K562 (cell line): ENCODE results near the gene B3GLCT. TPM values are rescaled to one million over a fixed set of nuclear protein-coding genes. Genes with fewer than 3 reads are reported as not detected.

Experiments
- ATAC-seq: fragments of 200-7000 bp; cut with Tn5 transposase; 3 replicates; pipeline ENCODE4 v1.9.1; 2020; ENCODE audit warnings: moderate library complexity
- BruUV-seq: library from RNA; stranded (reverse); fragments of 400-500 nt; replicated peaks from 2 replicates; lab custom pipeline; 2021; lab: Mats Ljungman, UMichigan
- CTCF ChIA-PET: fragments of 300-600 bp; formaldehyde crosslinking; extraction: SDS; loops from one replicate; lab custom pipeline; 2021; ENCODE audit warnings: low intra/inter-chr PET ratio; lab: Yijun Ruan, JAX
- POLR2A ChIA-PET: fragments of 300-600, 350-650 bp; sonication (Branson Sonifier 250); formaldehyde crosslinking; extraction: SDS; loops from one replicate; lab custom pipeline; 2021; ENCODE audit warnings: antibody characterized with exemption, inconsistent platforms; lab: Yijun Ruan, JAX
- DNase-seq, 4 experiments: peaks; one replicate each; pipeline versions ENCODE4 v3.0.0 to v3.0.0-alpha.2; 2011 to 2018; ENCODE audit warnings: low spot score in 3 of 4, mixed read lengths in 3 of 4; ENCODE audit errors: extremely low read depth in 1 of 4
- FAIRE-seq: peaks from 2 replicates; lab custom pipeline; 2011; peaks lifted over from hg19 to GRCh38; lab: Jason Lieb, UNC
- H2AFZ ChIP-seq: 2 replicates; pipeline ENCODE4 v1.6.0; 2011; ENCODE audit warnings: low read depth, low read length, control low read depth, inconsistent platforms
- H3K27ac ChIP-seq: fragments of 200-600 bp; 3 replicates; pipeline ENCODE4 v1.8.0; 2011; ENCODE audit warnings: low read depth, mild to moderate bottlenecking, control low read depth, inconsistent platforms, low read length, moderate library complexity, mixed read lengths; ENCODE audit errors: extremely low read depth
- H3K27me3 ChIP-seq, 2 experiments: fragments of 300-600 bp in 1 of 2; 2 replicates in 1 of 2; 3 replicates in 1 of 2; pipeline versions ENCODE4 v1.6.0 to v1.8.0; 2011; ENCODE audit warnings: inconsistent platforms in 2 of 2, low read length in 2 of 2, mild to moderate bottlenecking in 1 of 2, mixed read lengths in 1 of 2, moderate library complexity in 1 of 2; ENCODE audit not compliant: control insufficient read depth in 2 of 2, insufficient read depth in 2 of 2
- H3K36me3 ChIP-seq: fragments of 300-600 bp; 3 replicates; pipeline ENCODE4 v1.8.0; 2011; ENCODE audit warnings: mild to moderate bottlenecking, low read length, inconsistent platforms; ENCODE audit not compliant: control insufficient read depth, insufficient read depth
- H3K4me1 ChIP-seq, 2 experiments: fragments of 200-600 bp in 1 of 2; replicated peaks in 1 of 2; 2 replicates in 1 of 2; 3 replicates in 1 of 2; pipeline versions ENCODE4 v1.5.1 to v1.8.0; 2011; ENCODE audit warnings: inconsistent platforms in 2 of 2, low read length in 2 of 2, mild to moderate bottlenecking in 1 of 2, mixed read lengths in 1 of 2, moderate library complexity in 1 of 2; ENCODE audit not compliant: control insufficient read depth in 2 of 2, insufficient read depth in 2 of 2
- H3K4me2 ChIP-seq: 2 replicates; pipeline ENCODE4 v1.6.1; 2011; ENCODE audit warnings: low read length, control low read depth, inconsistent platforms, mixed read lengths; ENCODE audit not compliant: insufficient read depth
- H3K4me3 ChIP-seq: fragments of 200-600 bp; sonication (generic), shearing (Covaris generic); 2 replicates; pipeline ENCODE4 v1.5.1; 2016; ENCODE audit warnings: control low read depth, inconsistent platforms
- H3K79me2 ChIP-seq: fragments of 200-600 bp; 3 replicates; pipeline ENCODE4 v1.8.0; 2011; ENCODE audit warnings: low read length, inconsistent platforms; ENCODE audit not compliant: control insufficient read depth, insufficient read depth
- H3K9ac ChIP-seq, 2 experiments: 2 replicates each; pipeline versions ENCODE4 v1.6.0 to v1.6.1; 2011; ENCODE audit warnings: low read depth in 2 of 2, low read length in 2 of 2, control low read depth in 1 of 2, inconsistent platforms in 1 of 2, mild to moderate bottlenecking in 1 of 2, mixed read lengths in 1 of 2; ENCODE audit not compliant: insufficient read depth in 1 of 2
- H3K9me1 ChIP-seq: one replicate; pipeline ENCODE4 v1.6.0; 2011; ENCODE audit warnings: inconsistent platforms, mild to moderate bottlenecking, low read length, moderate library complexity; ENCODE audit not compliant: control insufficient read depth, insufficient read depth
- H3K9me3 ChIP-seq: replicated peaks from 2 replicates; pipeline ENCODE4 v1.5.1; 2011; ENCODE audit warnings: low read depth, low read length, inconsistent platforms; ENCODE audit not compliant: control insufficient read depth, insufficient read depth
- H4K20me1 ChIP-seq: replicated peaks from 2 replicates; pipeline ENCODE4 v1.6.1; 2011; ENCODE audit warnings: low read length, inconsistent platforms, mixed read lengths; ENCODE audit not compliant: control insufficient read depth, insufficient read depth
- FOSL1 ChIP-seq: fragments of 200-800 bp; sonication (Bioruptor generic); conservative IDR thresholded peaks from 2 replicates; pipeline ENCODE4 v1.6.1; 2016; ENCODE audit warnings: missing genetic modification characterization, missing compliant biosample characterization
- GTF2F1 ChIP-seq: IDR thresholded peaks from 2 replicates; pipeline ENCODE4 v1.6.1; 2011; ENCODE audit warnings: low read depth, low read length, improper control_type of control experiment
- HINFP ChIP-seq: fragments of 450-650 bp; conservative IDR thresholded peaks from 2 replicates; pipeline ENCODE4 v1.6.1; 2016; ENCODE audit warnings: missing genetic modification characterization, low read depth, mild to moderate bottlenecking, control low read depth, missing compliant biosample characterization
- HLTF ChIP-seq: fragments of 450-650 bp; IDR thresholded peaks from 2 replicates; pipeline ENCODE4 v1.6.1; 2016
- LEF1 ChIP-seq: fragments of 450-650 bp; IDR thresholded peaks from 2 replicates; pipeline ENCODE4 v1.6.1; 2016; ENCODE audit warnings: mild to moderate bottlenecking
- MNT ChIP-seq, 2 experiments: fragments of 450-650 bp; conservative IDR thresholded peaks; 2 replicates each; pipeline ENCODE4 v1.6.1; 2017; ENCODE audit warnings: mild to moderate bottlenecking in 2 of 2, moderate library complexity in 2 of 2
- POLR2H ChIP-seq: IDR thresholded peaks from 2 replicates; pipeline ENCODE4 v1.6.1; 2016; ENCODE audit warnings: missing genetic modification characterization, low read depth, mild to moderate bottlenecking, control low read depth, missing compliant biosample characterization, moderate library complexity
- SFPQ ChIP-seq: fragments of 200-400 bp; formaldehyde crosslinking; IDR thresholded peaks from 2 replicates; pipeline ENCODE4 v1.6.1; 2017; ENCODE audit warnings: mild to moderate bottlenecking, low read depth, low read length, moderate library complexity
- SOX6 ChIP-seq: fragments of 450-650 bp; IDR thresholded peaks from 2 replicates; pipeline ENCODE4 v1.6.1; 2014; ENCODE audit warnings: mild to moderate bottlenecking
- TBL1XR1 ChIP-seq, 2 experiments: IDR thresholded peaks; 2 replicates each; pipeline ENCODE4 v1.6.1; 2012; ENCODE audit warnings: improper control_type of control experiment in 2 of 2, low read length in 2 of 2, mild to moderate bottlenecking in 1 of 2
- TFAM ChIP-seq: fragments of 250-450 bp; sonication (Bioruptor Pico); conservative IDR thresholded peaks from 2 replicates; pipeline ENCODE4 v1.5.0; 2021; ENCODE audit warnings: mild to moderate bottlenecking, moderate library complexity
- ZBTB34 ChIP-seq: fragments of 250-450 bp; sonication (Bioruptor Pico); IDR thresholded peaks from 2 replicates; pipeline ENCODE4 v1.8.0; 2021; ENCODE audit warnings: mild to moderate bottlenecking, moderate library complexity
- ZKSCAN3 ChIP-seq: fragments of 250-450 bp; sonication (Bioruptor Pico); IDR thresholded peaks from 2 replicates; pipeline ENCODE4 v1.4.0; 2020
- ZNF311 ChIP-seq: fragments of 250-450 bp; sonication (Bioruptor Pico); IDR thresholded peaks from 2 replicates; pipeline ENCODE4 v1.4.0; 2020; ENCODE audit warnings: mild to moderate bottlenecking, moderate library complexity
- ZNF398 ChIP-seq: fragments of 250-450 bp; sonication (Bioruptor Pico); IDR thresholded peaks from 2 replicates; pipeline ENCODE4 v1.8.0; 2021; ENCODE audit warnings: moderate library complexity, mild to moderate bottlenecking, inconsistent platforms
- WGBS: fragments of 100-300 bp; shearing (Covaris generic); methylation state at CpG from one replicate; pipeline ENCODE4 v1.1.6; 2016; ENCODE audit warnings: low coverage, mixed read lengths; ENCODE audit not compliant: insufficient coverage; ENCODE audit errors: missing lambda C conversion rate; 5-methylcytosine and 5-hydroxymethylcytosine counted together
- in situ Hi-C: fragments of 300-500 bp; cut with MboI; formaldehyde crosslinking; loops from 4 replicates; pipeline ENCODE4 v1.15.0; 2018; ENCODE audit warnings: inconsistent platforms, mixed read lengths
- intact Hi-C: fragments of 100-400 bp; cut with micrococcal nuclease; formaldehyde crosslinking; loops from 2 replicates; pipeline ENCODE4 v1.14.2; 2022
- polyA plus RNA-seq, 8 experiments: library from polyadenylated mRNA; depleted of rRNA in 4 of 8; stranded (reverse) in 5 of 8; unstranded in 3 of 8; fragments of >200 nt; fragmentation: Nextera tagmentation in 2 of 8; fragmentation: Illumina TruSeq in 1 of 8; extraction: Ambion mirVana in 2 of 8; extraction: Trizol in 1 of 8; gene quantifications; 2 replicates each; pipeline versions ENCODE4 v1.2.1 to v1.2.3, GENCODE V29; 2011 to 2014; ENCODE audit warnings: inconsistent platforms in 1 of 8, missing spikeins in 1 of 8
- total RNA-seq, 7 experiments: library from RNA; depleted of rRNA in 6 of 7; stranded (reverse); fragments of >200 nt in 6 of 7; fragmentation: Illumina TruSeq in 2 of 7; extraction: Trizol in 2 of 7; gene quantifications; 2 replicates each; pipeline versions ENCODE4 v1.2.1 to v1.2.3, GENCODE V29; 2011 to 2021; ENCODE audit warnings: low replicate concordance in 1 of 7

B3GLCT gene
- total and polyA plus RNA-seq, 9 of the 15 experiments (the other 6 are each of a cell fraction or from before 2014, with no cell fraction given), result 1.1 to 5.1 (median 2.9) TPM

GRCh38 chr13:31196992-31197391 is 2.8 kb upstream of the B3GLCT start:
- TF ChIP-seq HINFP (no peak), FOSL1 (tag) (no peak), LEF1 (no peak), ZKSCAN3 (CRISPR knock-in tag) (no peak), SOX6 (no peak), HLTF (no peak), ZBTB34 (CRISPR knock-in tag) (no peak), GTF2F1 (no peak), MNT (conservative IDR thresholded peaks at IDR 0.05) (no peak), ZNF398 (CRISPR knock-in tag) (no peak), ZNF311 (CRISPR knock-in tag) (no peak), SFPQ (no peak), TFAM (no peak), POLR2H (tag) (no peak), TBL1XR1 (IDR thresholded peaks at IDR 0.05; ENCODE audit: low read length in 2 of 2) (no peak)
- TF ChIP-seq, all 486 proteins: peak for 0
- Histone ChIP-seq H2AFZ (no peak overlapping the region), H3K4me3 (no peak overlapping the region), H3K9me1 (no peaks in the 10 kb centered on the region), H3K4me2 (no peak overlapping the region), H3K9ac (no peak overlapping the region), H3K36me3 (no peaks in the 10 kb centered on the region), H3K9me3 (0 out of 2 replicates have a peak, but pooled peaks cover 2% of the 10 kb centered on the region), H3K27ac (no peak overlapping the region), H3K79me2 (peaks cover 5% of the 10 kb centered on the region; the same call in 2 of the 3 replicates), H3K27me3 (peaks cover 0 to 2% of the 10 kb centered on the region in 2 experiments; a peak in 2 of 5 replicates), H3K4me1 (peaks cover 5 to 12% of the 10 kb centered on the region in 2 experiments; a peak in 3 of 5 replicates), H4K20me1 (no peaks in the 10 kb centered on the region)
- 29% methylated on average over 4 of the region's 6 CpGs for WGBS
- in situ Hi-C loops (no loop called here), intact Hi-C loops (loop anchor here (10.0 kb wide), 1 partner anchor 228 kb away; no protein-coding TSS in a partner anchor)
- ATAC-seq (no peak), DNase-seq (no peak), FAIRE-seq (no peak)
- POLR2A ChIA-PET, result no interaction called here
- CTCF ChIA-PET, result no interaction called here
- BruUV-seq, result no TSS peak
